ENCODE results near the gene ACRBP.

The ACRBP gene

GRCh38 chr12:6647083-6647604, at the start of gene ACRBP:
TSS of gene ACRBP (minus strand) at chr12:6647432. CDS start at chr12:6647366, 66 bp downstream.
- DNase-seq (ENCODE audit: low spot score), result no peak

- DNase-seq (ENCODE audit: low spot score), result no peak
Observed at GRCh38 chr12:6695313-6696045, 48.2 kb upstream of the ACRBP start.

- DNase-seq (ENCODE audit: low spot score), result no peak
Observed at GRCh38 chr12:6694701-6695100, 47.5 kb upstream of the ACRBP start.

- no peak for DNase-seq (ENCODE audit: low spot score)
Observed at GRCh38 chr12:6693832-6694355, 46.7 kb upstream of the ACRBP start.

- DNase-seq (ENCODE audit: low spot score), result no peak
Observed at GRCh38 chr12:6692888-6693287, 45.7 kb upstream of the ACRBP start.

- DNase-seq (ENCODE audit: low spot score), result no peak
Observed at GRCh38 chr12:6691473-6691872, 44.2 kb upstream of the ACRBP start.

GRCh38 chr12:6688999-6689882, 42.0 kb upstream of the ACRBP start, which contains the start of gene ZNF384:
TSS of gene ZNF384 (minus strand) at chr12:6689375. CDS start at chr12:6679520, 9,855 bp downstream.
- peak; percentile 98 for DNase-seq (ENCODE audit: low spot score)

GRCh38 chr12:6688543-6688998, 41.3 kb upstream of the ACRBP start:
- peak; percentile 29 for DNase-seq (ENCODE audit: low spot score)

- DNase-seq (ENCODE audit: low spot score), result no peak
Observed at GRCh38 chr12:6685814-6686213, 38.6 kb upstream of the ACRBP start.

- DNase-seq (ENCODE audit: low spot score), result peak; percentile 62
Observed at GRCh38 chr12:6684609-6685008, 37.4 kb upstream of the ACRBP start.

- no peak for DNase-seq (ENCODE audit: low spot score)
Observed at GRCh38 chr12:6676962-6677361, 29.7 kb upstream of the ACRBP start.

- DNase-seq (ENCODE audit: low spot score), result no peak
Observed at GRCh38 chr12:6672143-6672542, 24.9 kb upstream of the ACRBP start.

GRCh38 chr12:6667559-6668210, 20.5 kb upstream of the ACRBP start:
- no peak for DNase-seq (ENCODE audit: low spot score)

- no peak for DNase-seq (ENCODE audit: low spot score)
Observed at GRCh38 chr12:6666211-6666610, 19.0 kb upstream of the ACRBP start.

GRCh38 chr12:6664902-6665301, 17.7 kb upstream of the ACRBP start:
- no peak for DNase-seq (ENCODE audit: low spot score)

GRCh38 chr12:6662906-6663742, 15.9 kb upstream of the ACRBP start, which contains the start of gene ING4:
TSS of gene ING4 (minus strand) at chr12:6663119. CDS start at chr12:6663101, 18 bp downstream.
- peak; percentile 98 for DNase-seq (ENCODE audit: low spot score)

GRCh38 chr12:6662602-6662905, 15.3 kb upstream of the ACRBP start:
- DNase-seq (ENCODE audit: low spot score), result no peak

- no peak for DNase-seq (ENCODE audit: low spot score)
Observed at GRCh38 chr12:6653987-6654386, 6.8 kb upstream of the ACRBP start.

- DNase-seq (ENCODE audit: low spot score), result no peak
Observed at GRCh38 chr12:6653342-6653741, 6.1 kb upstream of the ACRBP start.

GRCh38 chr12:6652391-6652790, 5.2 kb upstream of the ACRBP start:
- no peak for DNase-seq (ENCODE audit: low spot score)

- no peak for DNase-seq (ENCODE audit: low spot score)
Observed at GRCh38 chr12:6650832-6651231, 3.6 kb upstream of the ACRBP start.

Data from CD4-positive, alpha-beta T cell treated with Interleukin-15 for 4 hours (primary cell).